ENCODE data around the gene HSD17B7.

HSD17B7 gene

GRCh38 chr1:162861625-162862024 lies 71.1 kb downstream of the HSD17B7 start:
- DNase-seq = no peak

Data from NCI-H2029 (cell line).